Lung (tissue), 16 donors: ENCODE results near the gene TIMM17B. TPM values are rescaled to one million over a fixed set of nuclear protein-coding genes. Genes with fewer than 3 reads are reported as not detected.

Experiments
- ATAC-seq: fragments of 200-7000 bp; cut with Tn5 transposase; one replicate; pipeline ENCODE4 v1.9.1; 2020; ENCODE audit warnings: moderate number of reproducible peaks; ENCODE audit not compliant: insufficient read depth, low FRiP score
- DNase-seq, 3 donors: peaks; one replicate each; pipeline ENCODE4 v3.0.0-alpha.2; 2013 to 2017
- H3K27ac ChIP-seq, 2 donors: one replicate each; pipeline ENCODE4 v1.5.1; 2013; ENCODE audit warnings: mild to moderate bottlenecking in 2 of 2, moderate library complexity in 2 of 2, control low read depth in 1 of 2, inconsistent platforms in 1 of 2, low read depth in 1 of 2, low read length in 1 of 2
- H3K27me3 ChIP-seq, 3 donors: one replicate each; pipeline ENCODE4 v1.5.1; 2013; ENCODE audit warnings: low read length in 2 of 3; ENCODE audit not compliant: control insufficient read depth in 3 of 3, insufficient read depth in 3 of 3
- H3K36me3 ChIP-seq, 4 donors: one replicate each; pipeline ENCODE4 v1.5.1; 2013; ENCODE audit warnings: low read length in 4 of 4, mild to moderate bottlenecking in 1 of 4, moderate library complexity in 1 of 4; ENCODE audit not compliant: control insufficient read depth in 4 of 4, insufficient read depth in 4 of 4
- H3K4me1 ChIP-seq, 5 donors: one replicate each; pipeline ENCODE4 v1.5.1; 2013; ENCODE audit warnings: low read length in 5 of 5, mild to moderate bottlenecking in 2 of 5, moderate library complexity in 1 of 5; ENCODE audit not compliant: control insufficient read depth in 5 of 5, insufficient read depth in 5 of 5
- H3K4me3 ChIP-seq: one replicate; pipeline ENCODE4 v1.5.1; 2013; ENCODE audit warnings: mild to moderate bottlenecking, control low read depth, moderate library complexity
- H3K9ac ChIP-seq, 2 donors: one replicate each; pipeline ENCODE4 v1.5.1; 2013; ENCODE audit warnings: low read length in 2 of 2, control low read depth in 1 of 2; ENCODE audit not compliant: insufficient read depth in 1 of 2
- H3K9me3 ChIP-seq, 4 donors: one replicate each; pipeline ENCODE4 v1.5.1; 2013; ENCODE audit warnings: low read length in 3 of 4, mild to moderate bottlenecking in 1 of 4, moderate library complexity in 1 of 4; ENCODE audit not compliant: control insufficient read depth in 4 of 4, insufficient read depth in 3 of 4
- WGBS, 2 donors: extraction: QIAGEN DNeasy Blood & Tissue Kit; methylation state at CpG; one replicate each; pipeline ENCODE4 v1.1.7; 2013; 5-methylcytosine and 5-hydroxymethylcytosine counted together
- long read RNA-seq, 5 donors: transcript quantifications; one replicate each; lab custom pipeline, GENCODE V29; 2026
- polyA plus RNA-seq, 2 donors: library from polyadenylated mRNA; stranded (reverse); fragments of 200-250 nt; gene quantifications; one replicate each; pipeline ENCODE4 v1.2.1, GENCODE V29; 2013
- total RNA-seq, 2 donors: library from RNA; depleted of rRNA in 1 of 2; stranded (reverse); fragments of >200 nt in 1 of 2; gene quantifications; one replicate each; pipeline ENCODE4 v1.2.1, GENCODE V29; 2014 to 2021
- TF ChIP-seq, protein P1 (sequence below): IDR thresholded peaks from 2 replicates; pipeline ENCODE4 v1.5.1; 2012; ENCODE audit warnings: mild to moderate bottlenecking; ENCODE audit errors: control extremely low read depth, extremely low read depth
- donor health status: control.
- donor health status: control.
- donor health status: Bipolar disorder and iron deficiency.
- donor health status: healthy.
- donor health status: DM: yes; HTN: yes; CAD: no.

Gene TIMM17B
- total RNA-seq (10 to 100 TPM; 21.0 to 51.5 TPM), polyA plus RNA-seq (10 to 100 TPM; 67.4 to 73.4 TPM)
- long read RNA-seq, donor 1, partial matches to known transcripts, result 80 of 82 reads
- long read RNA-seq, donor 1, other reads (novel, unspliced or antisense), result 0 of 82 reads
- long read RNA-seq, donor 2, partial matches to known transcripts, result 38 of 38 reads
- long read RNA-seq, donor 2, other reads (novel, unspliced or antisense), result 0 of 38 reads
- long read RNA-seq, donor 3, partial matches to known transcripts, result 57 of 81 reads
- long read RNA-seq, donor 3, other reads (novel, unspliced or antisense), result 22 of 81 reads
- long read RNA-seq, donor 4, partial matches to known transcripts, result 28 of 28 reads
- long read RNA-seq, donor 4, other reads (novel, unspliced or antisense), result 0 of 28 reads
- long read RNA-seq, donor 5, partial matches to known transcripts, result 56 of 60 reads
- long read RNA-seq, donor 5, other reads (novel, unspliced or antisense), result 0 of 60 reads

DNA sequence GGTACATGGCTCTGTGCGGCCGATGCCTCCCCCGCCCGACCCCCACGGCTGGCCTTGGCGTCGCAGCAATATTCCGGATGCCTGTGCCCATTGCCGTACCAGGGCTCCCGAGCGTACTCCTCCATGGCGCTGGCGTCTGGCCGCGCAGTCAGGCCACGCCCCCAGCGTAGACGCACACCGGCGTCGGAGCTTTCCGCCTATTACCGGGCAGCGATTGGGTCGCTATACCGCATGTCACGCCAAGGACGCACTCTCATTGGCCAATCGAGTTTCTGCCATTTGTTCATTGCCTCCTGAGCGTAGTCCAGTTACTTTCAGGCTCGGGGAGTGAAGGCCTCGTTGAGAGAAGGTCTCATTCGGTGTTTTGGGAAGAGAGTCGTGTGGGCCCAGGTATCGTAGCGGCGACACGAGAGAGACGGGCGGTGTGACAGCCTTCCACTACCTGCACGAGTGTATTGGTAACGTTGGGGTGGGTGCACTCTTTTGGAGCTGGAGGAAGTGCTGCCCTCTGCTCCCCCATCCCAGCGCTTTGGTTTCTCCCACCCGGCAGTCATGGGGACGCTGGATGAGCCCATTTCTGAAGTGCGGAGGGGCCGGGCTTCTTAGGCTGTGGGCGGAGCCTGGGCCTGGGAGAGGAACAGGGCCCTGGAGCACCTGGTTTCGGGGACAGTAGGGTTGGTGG lies at the start of gene TIMM17B, which contains the start of gene PQBP1:
Gene TIMM17B (minus strand): TSS at position 144 of the 682 bp plus-strand sequence. CDS start 19 bp downstream, at position 125.
Gene PQBP1 (plus strand): TSS at position 306 of the 682 bp plus-strand sequence. CDS start 580 bp downstream, outside the sequence.
- Histone ChIP-seq H3K9me3 (peaks cover 0 to 7% (median under 1%) of the 10 kb centered on the region in 4 donors), H3K4me3 (peak within 1 kb of the TSS; percentile 54), H3K4me1 (peaks cover 0 to 8% (median 3%) of the 10 kb centered on the region in 5 donors), H3K27ac (peak within 1 kb of the TSS; percentile 92 to 94), H3K9ac (peak within 1 kb of the TSS; percentile 81 to 89), H3K27me3 (no peaks in the 10 kb centered on the region), H3K36me3 (peaks cover 0 to 11% (median 5%) of the 10 kb centered on the region in 4 donors)
- peak; percentile 94 to 97 (median 95) for DNase-seq
- peak; percentile 93 for ATAC-seq
- TF ChIP-seq, protein P1, sequence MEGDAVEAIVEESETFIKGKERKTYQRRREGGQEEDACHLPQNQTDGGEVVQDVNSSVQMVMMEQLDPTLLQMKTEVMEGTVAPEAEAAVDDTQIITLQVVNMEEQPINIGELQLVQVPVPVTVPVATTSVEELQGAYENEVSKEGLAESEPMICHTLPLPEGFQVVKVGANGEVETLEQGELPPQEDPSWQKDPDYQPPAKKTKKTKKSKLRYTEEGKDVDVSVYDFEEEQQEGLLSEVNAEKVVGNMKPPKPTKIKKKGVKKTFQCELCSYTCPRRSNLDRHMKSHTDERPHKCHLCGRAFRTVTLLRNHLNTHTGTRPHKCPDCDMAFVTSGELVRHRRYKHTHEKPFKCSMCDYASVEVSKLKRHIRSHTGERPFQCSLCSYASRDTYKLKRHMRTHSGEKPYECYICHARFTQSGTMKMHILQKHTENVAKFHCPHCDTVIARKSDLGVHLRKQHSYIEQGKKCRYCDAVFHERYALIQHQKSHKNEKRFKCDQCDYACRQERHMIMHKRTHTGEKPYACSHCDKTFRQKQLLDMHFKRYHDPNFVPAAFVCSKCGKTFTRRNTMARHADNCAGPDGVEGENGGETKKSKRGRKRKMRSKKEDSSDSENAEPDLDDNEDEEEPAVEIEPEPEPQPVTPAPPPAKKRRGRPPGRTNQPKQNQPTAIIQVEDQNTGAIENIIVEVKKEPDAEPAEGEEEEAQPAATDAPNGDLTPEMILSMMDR, result no peak
- 1 to 38% methylated on average over 33 to 49 of the region's 49 CpGs for WGBS, 2 donors

DNA sequence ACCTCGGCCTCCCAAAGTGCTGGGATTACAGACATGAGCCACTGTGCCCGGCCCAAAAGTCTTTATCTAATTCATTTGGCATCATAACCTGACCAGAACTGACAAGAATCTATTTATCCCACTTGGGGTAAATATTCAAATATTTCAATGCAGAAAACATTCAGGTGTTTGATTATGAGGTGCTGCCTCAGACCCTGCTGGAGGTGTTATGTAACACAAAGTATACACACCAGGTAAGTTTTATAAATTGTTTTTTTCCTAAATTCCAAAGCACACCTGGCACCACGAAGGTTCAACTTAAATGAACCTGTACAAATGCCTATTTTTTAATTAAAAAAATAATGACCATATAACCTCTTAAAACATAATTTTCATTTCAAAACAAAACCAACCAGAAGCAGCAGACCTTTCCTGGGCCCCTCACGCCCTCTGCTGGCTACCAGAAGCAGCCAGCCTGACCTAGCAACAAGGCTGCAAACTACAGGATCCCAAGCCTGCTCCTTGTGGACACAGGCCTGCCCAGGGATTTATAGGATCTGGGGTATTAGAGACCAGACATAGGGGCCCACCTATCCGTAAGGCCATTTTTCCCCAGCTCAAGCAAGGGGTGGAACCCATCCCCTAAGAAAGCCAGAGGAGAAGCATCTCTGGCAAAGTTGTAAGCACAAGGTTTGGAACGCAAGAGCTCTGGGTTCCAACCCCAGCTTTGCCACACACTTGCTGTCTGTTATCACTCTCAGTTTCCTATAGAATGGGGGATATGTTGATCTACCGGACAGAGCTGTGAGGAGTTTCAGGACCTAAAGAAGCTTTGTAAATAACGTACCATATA lies 48.2 kb upstream of the TIMM17B start:
- DNase-seq (peak; percentile 43 to 61 (median 51)), ATAC-seq (no peak)
- 55 to 57% methylated on average over 7 to 8 of the region's 8 CpGs for WGBS, 2 donors
- peaks cover 0 to 3% (median 0%) of the 10 kb centered on the region in 4 donors for H3K9me3 ChIP-seq
- H3K27me3 ChIP-seq, result peaks cover 0 to 3% (median 0%) of the 10 kb centered on the region in 3 donors
- H3K36me3 ChIP-seq, result peaks cover 0 to 5% (median 2%) of the 10 kb centered on the region in 4 donors
- H3K4me1 ChIP-seq, result peaks cover 0 to 4% (median 0%) of the 10 kb centered on the region in 5 donors
- TF ChIP-seq, protein P1, result peak; percentile 56
- no peak overlapping the region for H3K9ac ChIP-seq
- H3K27ac ChIP-seq, result no peak overlapping the region
- H3K4me3 ChIP-seq, result no peak overlapping the region

DNA sequence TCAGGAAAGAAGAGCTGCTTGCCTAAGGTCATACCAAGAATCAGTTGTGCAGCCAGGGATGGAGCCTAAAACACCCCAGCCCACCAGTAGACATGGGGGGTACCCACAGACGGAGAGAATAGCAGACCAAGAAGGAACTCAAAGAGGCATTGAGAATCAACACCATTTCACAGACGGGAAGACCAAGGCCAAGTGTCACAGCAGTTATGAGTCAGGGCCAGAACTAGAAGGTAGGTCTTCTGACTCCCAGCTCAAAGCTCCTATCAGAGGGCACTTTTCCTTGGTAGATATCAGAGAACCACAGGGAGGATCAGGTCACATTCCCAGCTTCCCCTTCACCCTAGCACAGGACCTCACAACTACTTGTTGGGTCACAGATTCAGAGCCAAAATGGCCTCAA lies 45.3 kb upstream of the TIMM17B start:
- Histone ChIP-seq H3K27ac (peak overlapping the region in 1 of 2 donors; percentile 20), H3K9me3 (peaks cover 0 to 2% (median 0%) of the 10 kb centered on the region in 4 donors), H3K9ac (no peak overlapping the region), H3K36me3 (peaks cover 0 to 5% (median 2%) of the 10 kb centered on the region in 4 donors), H3K4me1 (peaks cover 0 to 5% (median 0%) of the 10 kb centered on the region in 5 donors), H3K4me3 (no peak overlapping the region), H3K27me3 (peaks cover 0 to 3% (median 0%) of the 10 kb centered on the region in 3 donors)
- no peak for ATAC-seq
- TF ChIP-seq, protein P1, result no peak
- 77 to 95% methylated on average over 2 of the region's 2 CpGs for WGBS, 2 donors
- DNase-seq, result no peak
